Endothelial cell of umbilical vein (primary cell): ENCODE measurements around the gene ERRFI1. TPM values are rescaled to one million over a fixed set of nuclear protein-coding genes. Genes with fewer than 3 reads are reported as not detected.
A peak's percentile ranks its signal among the peaks of the same experiment; 100 is the strongest.

Experiments used
- BruUV-seq: library from RNA; stranded (reverse); fragments of 400-500 nt; replicated peaks from 2 replicates; lab custom pipeline; 2021; lab: Mats Ljungman, UMichigan
- CTCF ChIA-PET: fragments of 300-600, 350-600 bp; sonication (Branson Sonifier 250); formaldehyde crosslinking; loops from one replicate; lab custom pipeline; 2021; ENCODE audit warnings: antibody characterized with exemption, inconsistent platforms; lab: Charles Lee
- POLR2A ChIA-PET: fragments of 300-600, 350-600 bp; sonication (Branson Sonifier 250); formaldehyde crosslinking; loops from one replicate; lab custom pipeline; 2021; ENCODE audit warnings: antibody characterized with exemption, inconsistent platforms; lab: Charles Lee
- DNase-seq: peaks from one replicate; pipeline ENCODE4 v3.0.0-alpha.2; 2011; ENCODE audit warnings: low read depth, low spot score
- FAIRE-seq: peaks from 2 replicates; lab custom pipeline; 2011; peaks lifted over from hg19 to GRCh38; lab: Jason Lieb, UNC
- H2AFZ ChIP-seq: 2 replicates; pipeline ENCODE4 v1.6.0; 2012; ENCODE audit warnings: low read depth, low read length, control low read depth, inconsistent platforms
- H3K27ac ChIP-seq: 2 replicates; pipeline ENCODE4 v1.5.1; 2011; ENCODE audit warnings: low read depth, mild to moderate bottlenecking, control low read depth, low read length, moderate library complexity; ENCODE audit not compliant: insufficient read depth
- H3K27me3 ChIP-seq, 2 experiments: 2 replicates each; pipeline versions ENCODE4 v1.6.0 to v1.6.1; 2011; ENCODE audit warnings: low read length in 2 of 2, mixed read lengths in 1 of 2; ENCODE audit not compliant: control insufficient read depth in 2 of 2, insufficient read depth in 2 of 2
- H3K36me3 ChIP-seq, 2 experiments: 2 replicates in 1 of 2; 3 replicates in 1 of 2; pipeline ENCODE4 v1.5.1; 2011; ENCODE audit warnings: low read length in 2 of 2, mild to moderate bottlenecking in 1 of 2, moderate library complexity in 1 of 2; ENCODE audit not compliant: control insufficient read depth in 2 of 2, insufficient read depth in 2 of 2; ENCODE audit errors: extremely low read depth in 1 of 2
- H3K4me1 ChIP-seq: 3 replicates; pipeline ENCODE4 v1.5.1; 2011; ENCODE audit warnings: mild to moderate bottlenecking, low read length; ENCODE audit not compliant: control insufficient read depth, insufficient read depth; ENCODE audit errors: extremely low read depth
- H3K4me2 ChIP-seq: 2 replicates; pipeline ENCODE4 v1.6.1; 2011; ENCODE audit warnings: low read length, control low read depth, mixed read lengths; ENCODE audit not compliant: insufficient read depth
- H3K4me3 ChIP-seq, 3 experiments: fragments of 200-600 bp in 1 of 3; sonication (generic), shearing (Covaris generic) in 1 of 3; replicated peaks in 1 of 3; 2 replicates each; pipeline ENCODE4 v1.5.1; 2011 to 2016; ENCODE audit warnings: control low read depth in 3 of 3, low read length in 3 of 3, mild to moderate bottlenecking in 2 of 3, inconsistent platforms in 1 of 3, low read depth in 1 of 3, moderate library complexity in 1 of 3; ENCODE audit not compliant: insufficient read depth in 1 of 3
- H3K79me2 ChIP-seq: 2 replicates; pipeline ENCODE4 v1.6.0; 2012; ENCODE audit warnings: low read length, inconsistent platforms; ENCODE audit not compliant: control insufficient read depth, insufficient read depth
- H3K9ac ChIP-seq: replicated peaks from 2 replicates; pipeline ENCODE3; 2011; ENCODE audit warnings: low read length, control low read depth; ENCODE audit not compliant: insufficient read depth; ENCODE audit errors: extremely low read depth
- H3K9me1 ChIP-seq: replicated peaks from 3 replicates; pipeline ENCODE4 v1.6.0; 2011; ENCODE audit warnings: mild to moderate bottlenecking, low read length; ENCODE audit not compliant: control insufficient read depth, insufficient read depth; ENCODE audit errors: extremely low read depth
- H3K9me3 ChIP-seq: replicated peaks from 2 replicates; pipeline ENCODE4 v1.5.1; 2012; ENCODE audit warnings: low read length, inconsistent platforms; ENCODE audit not compliant: control insufficient read depth, insufficient read depth
- H4K20me1 ChIP-seq: replicated peaks from 2 replicates; pipeline ENCODE3; 2011; ENCODE audit warnings: mild to moderate bottlenecking, low read length; ENCODE audit not compliant: control insufficient read depth, insufficient read depth; ENCODE audit errors: extremely low read depth
- FOS ChIP-seq: IDR thresholded peaks from 2 replicates; pipeline ENCODE4 v1.6.1; 2011; ENCODE audit warnings: mild to moderate bottlenecking, low read length, moderate library complexity, borderline replicate concordance; ENCODE audit not compliant: insufficient read depth
- GATA2 ChIP-seq: IDR thresholded peaks from 2 replicates; pipeline ENCODE4 v1.7.0; 2011; ENCODE audit warnings: low read depth, mild to moderate bottlenecking, moderate library complexity, mixed read lengths, low read length; ENCODE audit not compliant: insufficient read length, insufficient read depth
- JUN ChIP-seq: IDR thresholded peaks from 2 replicates; pipeline ENCODE4 v1.6.1; 2011; ENCODE audit warnings: borderline replicate concordance, low read depth; ENCODE audit not compliant: insufficient read length, insufficient read depth
- MYC ChIP-seq: IDR thresholded peaks from one replicate; pipeline ENCODE4 v1.6.1; 2011; ENCODE audit warnings: mild to moderate bottlenecking, low read depth, low read length
- POLR2A ChIP-seq: IDR thresholded peaks from 2 replicates; pipeline ENCODE4 v1.6.1; 2012; ENCODE audit warnings: low read depth, mild to moderate bottlenecking, control low read depth, low read length
- dilution Hi-C: fragments of 300-500 bp; cut with MboI; formaldehyde crosslinking; loops from one replicate; pipeline ENCODE4 v1.15.0; 2019; ENCODE audit warnings: low sequenced_read_pairs; ENCODE audit not compliant: extremely low pct_ligation_motif_present
- intact Hi-C: fragments of 100-400 bp; cut with micrococcal nuclease; formaldehyde crosslinking; loops from one replicate; pipeline ENCODE4 v1.10.0; 2022
- polyA plus RNA-seq, 4 experiments: library from polyadenylated mRNA; depleted of rRNA in 3 of 4; stranded (reverse) in 3 of 4; unstranded in 1 of 4; fragments of >200 nt; gene quantifications; 2 replicates each; pipeline versions ENCODE4 v1.2.1 to v1.2.3, GENCODE V29; 2011 to 2012; ENCODE audit warnings: missing spikeins in 1 of 4
- total RNA-seq: library from RNA; stranded (reverse); gene quantifications from 2 replicates; pipeline ENCODE4 v1.2.3, GENCODE V29; 2021
- TF ChIP-seq, protein P1 (sequence below), 2 donors: IDR thresholded peaks; 1 replicate in 1 of 2; 2 replicates in 1 of 2; pipeline ENCODE4 v1.5.1; 2011; ENCODE audit warnings: low read length in 2 of 2, mild to moderate bottlenecking in 2 of 2, moderate library complexity in 2 of 2, control low read depth in 1 of 2, inconsistent platforms in 1 of 2, low read depth in 1 of 2; ENCODE audit not compliant: insufficient read depth in 1 of 2; ENCODE audit errors: extremely low read depth in 1 of 2

The ERRFI1 gene
- total and polyA plus RNA-seq, 2 donors (not counting 3 experiments of a cell fraction or from before 2014, with no cell fraction given), result 28.1 to 32.0 TPM

DNA sequence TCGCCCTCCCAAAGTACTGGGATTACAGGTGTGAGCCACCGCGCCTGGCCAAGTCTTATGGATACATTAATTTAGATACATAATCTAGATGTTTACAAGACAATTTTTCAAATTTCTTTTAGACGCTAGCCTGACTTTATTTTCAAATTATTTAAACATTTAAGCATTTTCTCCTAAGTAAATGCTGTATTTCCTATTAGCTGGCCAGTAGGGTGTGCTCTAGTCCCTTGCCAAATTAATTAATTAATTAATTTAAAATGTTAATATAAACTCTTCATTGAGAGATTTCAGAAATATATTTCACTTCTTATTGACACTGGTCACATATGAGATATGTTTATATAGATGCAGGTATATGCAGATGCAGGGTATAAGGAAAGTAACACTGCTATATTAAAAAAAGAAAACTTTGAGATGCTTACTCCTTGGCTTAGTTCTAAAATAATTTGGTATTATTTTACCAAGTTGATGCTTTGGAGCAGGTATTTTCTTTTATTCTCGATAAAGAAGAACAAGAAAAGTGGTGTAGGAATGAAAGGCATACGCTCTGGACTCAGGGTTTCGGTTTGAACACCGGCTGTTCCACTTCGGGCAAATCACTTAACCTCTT lies 5.2 kb upstream of the ERRFI1 start:
- Histone ChIP-seq H4K20me1 (no peaks in the 10 kb centered on the region), H3K4me2 (no peak overlapping the region), H3K27me3 (no peaks in the 10 kb centered on the region), H3K27ac (no peak overlapping the region), H3K4me3 (no peak overlapping the region), H3K79me2 (no peaks in the 10 kb centered on the region), H3K4me1 (peaks cover 32% of the 10 kb centered on the region), H3K36me3 (no peaks in the 10 kb centered on the region), H3K9me3 (no peaks in the 10 kb centered on the region), H3K9me1 (no peaks in the 10 kb centered on the region), H3K9ac (no peak overlapping the region), H2AFZ (no peak overlapping the region)
- intact Hi-C loops, result loop anchor here (1.0 kb wide), 2 partner anchors 207 to 283 kb away; no protein-coding TSS in a partner anchor
- POLR2A ChIA-PET, result no interaction called here
- TF ChIP-seq, protein P1, sequence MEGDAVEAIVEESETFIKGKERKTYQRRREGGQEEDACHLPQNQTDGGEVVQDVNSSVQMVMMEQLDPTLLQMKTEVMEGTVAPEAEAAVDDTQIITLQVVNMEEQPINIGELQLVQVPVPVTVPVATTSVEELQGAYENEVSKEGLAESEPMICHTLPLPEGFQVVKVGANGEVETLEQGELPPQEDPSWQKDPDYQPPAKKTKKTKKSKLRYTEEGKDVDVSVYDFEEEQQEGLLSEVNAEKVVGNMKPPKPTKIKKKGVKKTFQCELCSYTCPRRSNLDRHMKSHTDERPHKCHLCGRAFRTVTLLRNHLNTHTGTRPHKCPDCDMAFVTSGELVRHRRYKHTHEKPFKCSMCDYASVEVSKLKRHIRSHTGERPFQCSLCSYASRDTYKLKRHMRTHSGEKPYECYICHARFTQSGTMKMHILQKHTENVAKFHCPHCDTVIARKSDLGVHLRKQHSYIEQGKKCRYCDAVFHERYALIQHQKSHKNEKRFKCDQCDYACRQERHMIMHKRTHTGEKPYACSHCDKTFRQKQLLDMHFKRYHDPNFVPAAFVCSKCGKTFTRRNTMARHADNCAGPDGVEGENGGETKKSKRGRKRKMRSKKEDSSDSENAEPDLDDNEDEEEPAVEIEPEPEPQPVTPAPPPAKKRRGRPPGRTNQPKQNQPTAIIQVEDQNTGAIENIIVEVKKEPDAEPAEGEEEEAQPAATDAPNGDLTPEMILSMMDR (IDR thresholded peaks at IDR 0.05; ENCODE audit: extremely low read depth in 1 of 2, insufficient read depth in 1 of 2, low read depth in 1 of 2, low read length in 2 of 2), result peak; percentile 22 to 35
- no peak for TF ChIP-seq GATA2
- dilution Hi-C loops, result no loop called here
- DNase-seq, result peak; percentile 72
- CTCF ChIA-PET, result interaction anchor here (0.7 to 9.7 kb wide), 21 partner anchors 9 to 318 kb away, joined by 3 to 138 read pairs (median 4); no protein-coding TSS in a partner anchor
- no peak for FAIRE-seq
- BruUV-seq, result no TSS peak

DNA sequence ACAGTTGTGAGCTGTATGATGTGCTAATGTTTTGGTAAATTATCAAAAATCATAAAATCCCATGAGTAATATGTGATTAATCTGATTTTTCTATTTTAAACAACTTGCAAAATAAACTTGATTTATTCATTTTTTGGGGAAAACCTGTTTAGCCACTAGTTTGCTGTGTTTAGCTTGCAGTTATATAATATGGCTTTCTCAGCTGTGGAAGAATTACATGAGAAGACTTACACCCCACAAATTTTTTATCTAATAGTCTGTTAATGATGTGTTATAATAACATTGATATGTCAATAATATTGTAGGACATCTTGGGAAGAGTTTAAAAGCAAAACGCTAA lies 2.4 kb upstream of the ERRFI1 start:
- BruUV-seq, result no TSS peak
- H3K9me3 ChIP-seq, result no peaks in the 10 kb centered on the region
- no peak for DNase-seq
- peak overlapping the region; percentile 53 for H3K9ac ChIP-seq
- H3K79me2 ChIP-seq, result peaks cover 25% of the 10 kb centered on the region
- H4K20me1 ChIP-seq, result no peaks in the 10 kb centered on the region
- CTCF ChIA-PET, result interaction anchor here (0.8 to 9.7 kb wide), 7 partner anchors 11 to 321 kb away, joined by 3 to 138 read pairs (median 4); no protein-coding TSS in a partner anchor
- intact Hi-C loops, result loop anchor here (5.0 kb wide), 1 partner anchor 109 kb away; no protein-coding TSS in a partner anchor
- POLR2A ChIA-PET, result interaction anchor here (1.1 kb wide), 2 partner anchors 9 to 93 kb away, joined by 3 read pairs; no protein-coding TSS in a partner anchor
- H2AFZ ChIP-seq, result no peak overlapping the region
- TF ChIP-seq FOS, result no peak
- no peak for TF ChIP-seq JUN
- no peak for TF ChIP-seq POLR2A
- TF ChIP-seq GATA2, result no peak
- no peak for TF ChIP-seq MYC
- TF ChIP-seq, protein P1 (IDR thresholded peaks at IDR 0.05; ENCODE audit: extremely low read depth in 1 of 2, insufficient read depth in 1 of 2, low read depth in 1 of 2, low read length in 2 of 2), result no peak
- FAIRE-seq, result no peak
- H3K4me1 ChIP-seq, result peaks cover 45% of the 10 kb centered on the region
- H3K27ac ChIP-seq, result peak overlapping the region; percentile 44
- H3K36me3 ChIP-seq, result no peaks in the 10 kb centered on the region
- H3K9me1 ChIP-seq, result no peaks in the 10 kb centered on the region
- dilution Hi-C loops, result no loop called here
- H3K27me3 ChIP-seq, result no peaks in the 10 kb centered on the region
- no peak overlapping the region for H3K4me2 ChIP-seq
- H3K4me3 ChIP-seq, result no peak overlapping the region
